RWPE2 (cell line): ENCODE measurements around the gene CHTF18.
A peak's percentile ranks its signal among the peaks of the same experiment; 100 is the strongest.

ENCODE experiments used
- ATAC-seq: fragments of 200-7000 bp; cut with Tn5 transposase; 3 replicates; pipeline ENCODE4 v1.9.1; 2021; ENCODE audit warnings: low read depth
- DNase-seq: peaks from one replicate; pipeline ENCODE4 v3.0.0-alpha.2; 2020; ENCODE audit warnings: low spot score
- H3K27ac ChIP-seq: fragments of 450-650 bp; 2 replicates; pipeline ENCODE4 v1.5.1; 2017; ENCODE audit warnings: mild to moderate bottlenecking; ENCODE audit not compliant: poor library complexity, severe bottlenecking
- H3K27me3 ChIP-seq: fragments of 250-450 bp; sonication (Bioruptor Pico); 2 replicates; pipeline ENCODE4 v1.5.1; 2021; ENCODE audit warnings: mild to moderate bottlenecking, moderate library complexity; ENCODE audit not compliant: insufficient read depth, poor library complexity, severe bottlenecking
- H3K36me3 ChIP-seq: fragments of 250-450 bp; sonication (Bioruptor Pico); 2 replicates; pipeline ENCODE4 v1.5.1; 2020; ENCODE audit warnings: low read depth, mild to moderate bottlenecking, moderate library complexity
- H3K4me1 ChIP-seq: fragments of 250-450 bp; sonication (Bioruptor Pico); 2 replicates; pipeline ENCODE4 v1.5.1; 2021; ENCODE audit warnings: mild to moderate bottlenecking, moderate library complexity; ENCODE audit not compliant: insufficient read depth, poor library complexity, severe bottlenecking
- H3K4me3 ChIP-seq: fragments of 250-450 bp; sonication (Bioruptor Pico); 2 replicates; pipeline ENCODE4 v1.5.1; 2021; ENCODE audit warnings: mild to moderate bottlenecking, moderate library complexity; ENCODE audit not compliant: severe bottlenecking
- H3K9me3 ChIP-seq: fragments of 250-450 bp; sonication (Bioruptor Pico); 2 replicates; pipeline ENCODE4 v1.5.1; 2021; ENCODE audit warnings: mild to moderate bottlenecking, moderate library complexity; ENCODE audit not compliant: severe bottlenecking
- CTCF ChIP-seq: fragments of 450-650 bp; IDR thresholded peaks from one replicate; pipeline ENCODE4 v1.5.1; 2017; ENCODE audit warnings: mild to moderate bottlenecking, moderate library complexity; ENCODE audit not compliant: poor library complexity, severe bottlenecking

Gene CHTF18

GRCh38 chr16:797120-797420, 8.7 kb downstream of the CHTF18 start:
- H3K9me3 ChIP-seq: no peaks in the 10 kb centered on the region
- H3K4me3 ChIP-seq: no peak overlapping the region
- peaks cover 28% of the 10 kb centered on the region for H3K27me3 ChIP-seq
- ATAC-seq (peak; percentile 8; the same call in 1 of the 3 replicates), DNase-seq (no peak)
- H3K36me3 ChIP-seq: peaks cover 7% of the 10 kb centered on the region
- TF ChIP-seq CTCF: no peak
- peaks cover 4% of the 10 kb centered on the region for H3K4me1 ChIP-seq
- H3K27ac ChIP-seq: no peak overlapping the region

GRCh38 chr16:797686-798085, 9.3 kb downstream of the CHTF18 start:
- Histone ChIP-seq H3K27me3 (peaks cover 34% of the 10 kb centered on the region), H3K4me3 (no peak overlapping the region), H3K36me3 (peaks cover 1% of the 10 kb centered on the region), H3K4me1 (peaks cover 4% of the 10 kb centered on the region), H3K27ac (no peak overlapping the region), H3K9me3 (no peaks in the 10 kb centered on the region)
- DNase-seq: no peak
- ATAC-seq: no peak
- no peak for TF ChIP-seq CTCF

- no peak overlapping the region for H3K4me3 ChIP-seq
- H3K27me3 ChIP-seq: peaks cover 44% of the 10 kb centered on the region
- peaks cover 4% of the 10 kb centered on the region for H3K4me1 ChIP-seq
- H3K27ac ChIP-seq: no peak overlapping the region
- ATAC-seq (no peak), DNase-seq (no peak)
- no peaks in the 10 kb centered on the region for H3K36me3 ChIP-seq
- TF ChIP-seq CTCF: no peak
- no peaks in the 10 kb centered on the region for H3K9me3 ChIP-seq
These were observed 10.2 kb downstream of the CHTF18 start for GRCh38 chr16:798666-799065.

- H3K36me3 ChIP-seq: no peaks in the 10 kb centered on the region
- peaks cover 4% of the 10 kb centered on the region for H3K4me1 ChIP-seq
- H3K27ac ChIP-seq: no peak overlapping the region
- H3K27me3 ChIP-seq: peaks cover 47% of the 10 kb centered on the region
- DNase-seq (no peak), ATAC-seq (no peak)
- H3K4me3 ChIP-seq: no peak overlapping the region
- TF ChIP-seq CTCF: no peak
- no peaks in the 10 kb centered on the region for H3K9me3 ChIP-seq
These were observed 10.9 kb downstream of the CHTF18 start for GRCh38 chr16:799111-799947.
